NOMO-1 (cell line): ENCODE results near the gene CSNK1A1L.

ENCODE experiments used
- DNase-seq, 2 experiments: peaks; one replicate each; lab custom pipeline; 2025; ENCODE audit not compliant: unreplicated experiment in 2 of 2; lab: John Stamatoyannopoulos, UW

CSNK1A1L gene

GRCh38 chr13:37105251-37105714 lies at the start of gene CSNK1A1L:
CSNK1A1L (minus strand) TSS chr13:37105664; CDS start chr13:37105256, 408 bp downstream.
- DNase-seq: no peak

GRCh38 chr13:37149380-37149779 lies 43.9 kb upstream of the CSNK1A1L start:
- DNase-seq: no peak

GRCh38 chr13:37148501-37148900 lies 43.0 kb upstream of the CSNK1A1L start:
- no peak for DNase-seq

- no peak for DNase-seq
Measured at GRCh38 chr13:37144661-37145060, 39.2 kb upstream of the CSNK1A1L start.

- DNase-seq: no peak
Measured at GRCh38 chr13:37143911-37144310, 38.4 kb upstream of the CSNK1A1L start.

- no peak for DNase-seq
Measured at GRCh38 chr13:37142877-37143276, 37.4 kb upstream of the CSNK1A1L start.

GRCh38 chr13:37141011-37141410 lies 35.5 kb upstream of the CSNK1A1L start:
- DNase-seq: no peak

- DNase-seq: no peak
Measured at GRCh38 chr13:37139356-37139755, 33.9 kb upstream of the CSNK1A1L start.

GRCh38 chr13:37138926-37139325 lies 33.5 kb upstream of the CSNK1A1L start:
- no peak for DNase-seq

- no peak for DNase-seq
Measured at GRCh38 chr13:37138169-37138568, 32.7 kb upstream of the CSNK1A1L start.

- DNase-seq: no peak
Measured at GRCh38 chr13:37136633-37137032, 31.2 kb upstream of the CSNK1A1L start.

- no peak for DNase-seq
Measured at GRCh38 chr13:37136187-37136586, 30.7 kb upstream of the CSNK1A1L start.

- DNase-seq: no peak
Measured at GRCh38 chr13:37134411-37135041, 29.1 kb upstream of the CSNK1A1L start.

- DNase-seq: no peak
Measured at GRCh38 chr13:37132211-37132610, 26.7 kb upstream of the CSNK1A1L start.

- DNase-seq: no peak
Measured at GRCh38 chr13:37131092-37131491, 25.6 kb upstream of the CSNK1A1L start.

- no peak for DNase-seq
Measured at GRCh38 chr13:37129866-37130265, 24.4 kb upstream of the CSNK1A1L start.

GRCh38 chr13:37127691-37128241 lies 22.3 kb upstream of the CSNK1A1L start:
- no peak for DNase-seq

- DNase-seq: no peak
Measured at GRCh38 chr13:37123337-37123736, 17.9 kb upstream of the CSNK1A1L start.

- DNase-seq: no peak
Measured at GRCh38 chr13:37118016-37118415, 12.6 kb upstream of the CSNK1A1L start.

- DNase-seq: no peak
Measured at GRCh38 chr13:37114250-37114649, 8.8 kb upstream of the CSNK1A1L start.

GRCh38 chr13:37113534-37113933 lies 8.1 kb upstream of the CSNK1A1L start:
- no peak for DNase-seq

GRCh38 chr13:37109051-37109678 lies 3.7 kb upstream of the CSNK1A1L start:
- peak in 1 of 2 experiments; percentile 7 for DNase-seq
